ENCODE data around the gene RLN3.
A peak's percentile ranks its signal among the peaks of the same experiment; 100 is the strongest.

Gene RLN3

GRCh38 chr19:14070268-14071050 is 42.5 kb downstream of the RLN3 start:
- DNase-seq (ENCODE audit: low read depth in 1 of 2, low spot score in 1 of 2), result no peak
- Histone ChIP-seq H3K27me3 (ENCODE audit: insufficient read depth, poor library complexity, severe bottlenecking) (peaks cover 2% of the 10 kb centered on the region), H3K27ac (replicated peaks) (no peak overlapping the region), H3K4me3 (replicated peaks; ENCODE audit: insufficient read depth, low read length) (no peak overlapping the region)
- TF ChIP-seq GABPA (IDR thresholded peaks at IDR 0.05; ENCODE audit: low read depth) (no peak), REST (IDR thresholded peaks at IDR 0.05; ENCODE audit: insufficient replicate concordance, low read depth) (no peak), SPI1 (IDR thresholded peaks at IDR 0.05; ENCODE audit: borderline replicate concordance, low read depth) (no peak), POLR2AphosphoS5 (IDR thresholded peaks at IDR 0.05; ENCODE audit: low read depth) (no peak)
- TF ChIP-seq, protein P1, sequence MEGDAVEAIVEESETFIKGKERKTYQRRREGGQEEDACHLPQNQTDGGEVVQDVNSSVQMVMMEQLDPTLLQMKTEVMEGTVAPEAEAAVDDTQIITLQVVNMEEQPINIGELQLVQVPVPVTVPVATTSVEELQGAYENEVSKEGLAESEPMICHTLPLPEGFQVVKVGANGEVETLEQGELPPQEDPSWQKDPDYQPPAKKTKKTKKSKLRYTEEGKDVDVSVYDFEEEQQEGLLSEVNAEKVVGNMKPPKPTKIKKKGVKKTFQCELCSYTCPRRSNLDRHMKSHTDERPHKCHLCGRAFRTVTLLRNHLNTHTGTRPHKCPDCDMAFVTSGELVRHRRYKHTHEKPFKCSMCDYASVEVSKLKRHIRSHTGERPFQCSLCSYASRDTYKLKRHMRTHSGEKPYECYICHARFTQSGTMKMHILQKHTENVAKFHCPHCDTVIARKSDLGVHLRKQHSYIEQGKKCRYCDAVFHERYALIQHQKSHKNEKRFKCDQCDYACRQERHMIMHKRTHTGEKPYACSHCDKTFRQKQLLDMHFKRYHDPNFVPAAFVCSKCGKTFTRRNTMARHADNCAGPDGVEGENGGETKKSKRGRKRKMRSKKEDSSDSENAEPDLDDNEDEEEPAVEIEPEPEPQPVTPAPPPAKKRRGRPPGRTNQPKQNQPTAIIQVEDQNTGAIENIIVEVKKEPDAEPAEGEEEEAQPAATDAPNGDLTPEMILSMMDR (IDR thresholded peaks at IDR 0.05; ENCODE audit: insufficient read depth, low read length), result no peak

- Histone ChIP-seq H3K4me3 (replicated peaks; ENCODE audit: insufficient read depth, low read length) (peak within 1 kb of the TSS; percentile 43), H3K27me3 (ENCODE audit: insufficient read depth, poor library complexity, severe bottlenecking) (peaks cover 2% of the 10 kb centered on the region), H3K27ac (replicated peaks) (peak within 1 kb of the TSS; percentile 31)
- TF ChIP-seq REST (IDR thresholded peaks at IDR 0.05; ENCODE audit: insufficient replicate concordance, low read depth), result no peak
- no peak for DNase-seq (ENCODE audit: low read depth in 1 of 2, low spot score in 1 of 2)
Measured at GRCh38 chr19:14072535-14073260, 44.8 kb downstream of the RLN3 start, which contains the start of gene MISP3. MISP3 (plus strand) TSS chr19:14072786; CDS start chr19:14073310, 524 bp downstream.

- Histone ChIP-seq H3K4me3 (replicated peaks; ENCODE audit: insufficient read depth, low read length) (peak overlapping the region; percentile 43), H3K27ac (replicated peaks) (peak overlapping the region; percentile 31), H3K27me3 (ENCODE audit: insufficient read depth, poor library complexity, severe bottlenecking) (peaks cover 2% of the 10 kb centered on the region)
- no peak for TF ChIP-seq REST (IDR thresholded peaks at IDR 0.05; ENCODE audit: insufficient replicate concordance, low read depth)
- no peak for TF ChIP-seq GABPA (IDR thresholded peaks at IDR 0.05; ENCODE audit: low read depth)
- TF ChIP-seq SPI1 (IDR thresholded peaks at IDR 0.05; ENCODE audit: borderline replicate concordance, low read depth), result 0 out of 2 replicates have a peak, but pooled peaks have one; percentile 8
- TF ChIP-seq, protein P1 (IDR thresholded peaks at IDR 0.05; ENCODE audit: insufficient read depth, low read length), result peak; percentile 28
- DNase-seq (ENCODE audit: low read depth in 1 of 2, low spot score in 1 of 2), result peak in 1 of 2 experiments; percentile 77
Measured at GRCh38 chr19:14073261-14073924, 45.4 kb downstream of the RLN3 start.
